Measurements from ENCODE around the gene PPP4R2. TPM values are rescaled to one million over a fixed set of nuclear protein-coding genes. Genes with fewer than 3 reads are reported as not detected.

PPP4R2 gene
- total RNA-seq, 1 experiment from 2014 or later = 62.7 TPM

- no peak overlapping the region for H3K9ac ChIP-seq (ENCODE audit: low read length)
- ChIA-PET CTCF (no interaction called here), POLR2A (ENCODE audit: unreplicated experiment) (no interaction called here)
- no peak for DNase-seq
- H3K4me1 ChIP-seq (ENCODE audit: insufficient read depth, low read length) = no peaks in the 10 kb centered on the region
- no peaks in the 10 kb centered on the region for H3K9me2 ChIP-seq (replicated peaks; ENCODE audit: low read length)
- H3K79me2 ChIP-seq (ENCODE audit: low read length) = peaks cover 98% of the 10 kb centered on the region
- H3K9me3 ChIP-seq (ENCODE audit: low read length) = no peaks in the 10 kb centered on the region
- H3K27me3 ChIP-seq (ENCODE audit: low read length) = no peaks in the 10 kb centered on the region
- peaks cover 51% of the 10 kb centered on the region for H4K20me1 ChIP-seq (ENCODE audit: low read length)
- H2AFZ ChIP-seq (ENCODE audit: low read length) = no peak overlapping the region
- peaks cover 4% of the 10 kb centered on the region for H3K36me3 ChIP-seq (ENCODE audit: low read depth, low read length)
- no peak overlapping the region for H3K4me2 ChIP-seq (ENCODE audit: low read length)
- no peak for ATAC-seq
- no peak overlapping the region for H3K4me3 ChIP-seq (ENCODE audit: low read length)
- BruUV-seq (replicated peaks) = no TSS peak
- H3K27ac ChIP-seq (ENCODE audit: low read length) = no peak overlapping the region
- no peak for TF ChIP-seq EZH2phosphoT487 (IDR thresholded peaks at IDR 0.05; ENCODE audit: borderline replicate concordance, low read length)
- TF ChIP-seq EZH2 (IDR thresholded peaks at IDR 0.05; ENCODE audit: low read length, unreplicated experiment) = no peak
- no peak for TF ChIP-seq CTCF (conservative IDR thresholded peaks at IDR 0.05; ENCODE audit: low read depth, low read length)
- H3F3A ChIP-seq (ENCODE audit: low read length, unreplicated experiment) = no peaks in the 10 kb centered on the region
- intact Hi-C loops (cut with micrococcal nuclease) = no loop called here
Measured at GRCh38 chr3:73045391-73045790, 48.8 kb downstream of the PPP4R2 start.

DNA sequence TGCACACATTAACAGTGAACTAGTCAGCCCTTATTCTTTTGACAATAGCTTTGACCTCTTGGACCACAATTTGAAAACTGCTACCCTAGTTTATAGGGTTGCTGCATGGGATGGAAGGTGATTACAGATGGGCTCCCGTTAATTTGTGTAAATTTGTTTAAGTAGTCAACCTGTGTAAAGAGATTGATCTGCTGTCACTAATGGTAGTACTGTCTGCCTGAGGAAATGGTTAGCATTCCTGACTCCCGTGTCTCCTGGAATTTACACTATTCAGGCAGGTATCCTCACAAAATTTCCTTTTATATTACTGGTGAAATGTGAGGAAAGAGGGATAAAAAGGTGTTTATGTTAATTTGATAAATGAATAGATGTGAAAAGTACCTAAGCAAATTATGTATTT, 49.6 kb downstream of the PPP4R2 start:
- no peak for DNase-seq
- H3K9me2 ChIP-seq (replicated peaks; ENCODE audit: low read length) = no peaks in the 10 kb centered on the region
- no peaks in the 10 kb centered on the region for H3K27me3 ChIP-seq (ENCODE audit: low read length)
- peaks cover 98% of the 10 kb centered on the region for H3K79me2 ChIP-seq (ENCODE audit: low read length)
- H2AFZ ChIP-seq (ENCODE audit: low read length) = no peak overlapping the region
- no peak overlapping the region for H3K27ac ChIP-seq (ENCODE audit: low read length)
- TF ChIP-seq EZH2 (IDR thresholded peaks at IDR 0.05; ENCODE audit: low read length, unreplicated experiment) = no peak
- TF ChIP-seq CTCF (conservative IDR thresholded peaks at IDR 0.05; ENCODE audit: low read depth, low read length) = no peak
- no peak for TF ChIP-seq EZH2phosphoT487 (IDR thresholded peaks at IDR 0.05; ENCODE audit: borderline replicate concordance, low read length)
- no peaks in the 10 kb centered on the region for H3K9me3 ChIP-seq (ENCODE audit: low read length)
- peak; percentile 36; the same call in 1 of the 2 replicates for ATAC-seq
- no peak overlapping the region for H3K4me3 ChIP-seq (ENCODE audit: low read length)
- ChIA-PET POLR2A (ENCODE audit: unreplicated experiment) (no interaction called here), CTCF (no interaction called here)
- no peak overlapping the region for H3K4me2 ChIP-seq (ENCODE audit: low read length)
- BruUV-seq (replicated peaks) = no TSS peak
- peaks cover 50% of the 10 kb centered on the region for H4K20me1 ChIP-seq (ENCODE audit: low read length)
- no peaks in the 10 kb centered on the region for H3K4me1 ChIP-seq (ENCODE audit: insufficient read depth, low read length)
- peaks cover 4% of the 10 kb centered on the region for H3K36me3 ChIP-seq (ENCODE audit: low read depth, low read length)
- H3F3A ChIP-seq (ENCODE audit: low read length, unreplicated experiment) = no peaks in the 10 kb centered on the region
- H3K9ac ChIP-seq (ENCODE audit: low read length) = no peak overlapping the region
- intact Hi-C loops (cut with micrococcal nuclease) = no loop called here

GRCh38 chr3:73049319-73049718, 52.7 kb downstream of the PPP4R2 start:
- Histone ChIP-seq H3K4me1 (ENCODE audit: insufficient read depth, low read length) (peaks cover 8% of the 10 kb centered on the region), H3K4me3 (ENCODE audit: low read length) (no peak overlapping the region), H3K9ac (ENCODE audit: low read length) (no peak overlapping the region), H3F3A (ENCODE audit: low read length, unreplicated experiment) (peaks cover 8% of the 10 kb centered on the region), H3K9me2 (replicated peaks; ENCODE audit: low read length) (no peaks in the 10 kb centered on the region), H3K79me2 (ENCODE audit: low read length) (peaks cover 89% of the 10 kb centered on the region), H3K36me3 (ENCODE audit: low read depth, low read length) (peaks cover 4% of the 10 kb centered on the region; the same call in 1 of the 2 replicates), H3K9me3 (ENCODE audit: low read length) (no peaks in the 10 kb centered on the region), H3K27ac (ENCODE audit: low read length) (no peak overlapping the region), H3K4me2 (ENCODE audit: low read length) (no peak overlapping the region), H2AFZ (ENCODE audit: low read length) (no peak overlapping the region), H3K27me3 (ENCODE audit: low read length) (no peaks in the 10 kb centered on the region), H4K20me1 (ENCODE audit: low read length) (peaks cover 34% of the 10 kb centered on the region)
- ChIA-PET CTCF (no interaction called here), POLR2A (ENCODE audit: unreplicated experiment) (no interaction called here)
- no peak for TF ChIP-seq EZH2 (IDR thresholded peaks at IDR 0.05; ENCODE audit: low read length, unreplicated experiment)
- no peak for TF ChIP-seq EZH2phosphoT487 (IDR thresholded peaks at IDR 0.05; ENCODE audit: borderline replicate concordance, low read length)
- no peak for TF ChIP-seq CTCF (conservative IDR thresholded peaks at IDR 0.05; ENCODE audit: low read depth, low read length)
- intact Hi-C loops (cut with micrococcal nuclease) = no loop called here
- DNase-seq = no peak
- ATAC-seq = no peak
- BruUV-seq (replicated peaks) = no TSS peak

Data from PC-3 (cell line).